Calu3 (cell line): ENCODE data around the gene MBNL3. TPM values are rescaled to one million over a fixed set of nuclear protein-coding genes. Genes with fewer than 3 reads are reported as not detected.

Experiments used
- BruUV-seq: library from RNA; stranded (reverse); fragments of 400-500 nt; replicated peaks from 2 replicates; lab custom pipeline; 2021; lab: Mats Ljungman, UMichigan
- CTCF ChIA-PET: fragments of 300-600 bp; sonication (Branson Sonifier 250); formaldehyde crosslinking; loops from one replicate; lab custom pipeline; 2022; ENCODE audit warnings: antibody characterized with exemption; lab: Charles Lee
- DNase-seq: peaks from one replicate; pipeline ENCODE4 v3.0.0; 2022
- H3K27ac Mint-ChIP-seq: one replicate; pipeline ENCODE4 v1.8.0; 2022; ENCODE audit warnings: mixed read lengths; ENCODE audit not compliant: unreplicated experiment
- H3K27me3 Mint-ChIP-seq: one replicate; pipeline ENCODE4 v1.8.0; 2022; ENCODE audit warnings: mixed read lengths; ENCODE audit not compliant: unreplicated experiment
- H3K36me3 Mint-ChIP-seq: one replicate; pipeline ENCODE4 v1.8.0; 2022; ENCODE audit warnings: mild to moderate bottlenecking, moderate library complexity, mixed read lengths; ENCODE audit not compliant: insufficient read depth, unreplicated experiment
- H3K4me1 Mint-ChIP-seq: one replicate; pipeline ENCODE4 v1.8.0; 2022; ENCODE audit warnings: mild to moderate bottlenecking, low read depth, mixed read lengths; ENCODE audit not compliant: unreplicated experiment
- H3K4me3 Mint-ChIP-seq: one replicate; pipeline ENCODE4 v1.8.0; 2022; ENCODE audit warnings: mild to moderate bottlenecking, low read depth, moderate library complexity, mixed read lengths; ENCODE audit not compliant: unreplicated experiment
- H3K9me3 Mint-ChIP-seq: one replicate; pipeline ENCODE4 v1.8.0; 2022; ENCODE audit warnings: low read depth, mixed read lengths; ENCODE audit not compliant: unreplicated experiment
- CTCF ChIP-seq: fragments of 200-600 bp; IDR thresholded peaks from one replicate; pipeline ENCODE4 v1.8.0; 2022; ENCODE audit warnings: antibody characterized with exemption; ENCODE audit not compliant: unreplicated experiment
- intact Hi-C: fragments of 100-400 bp; cut with micrococcal nuclease; formaldehyde crosslinking; loops from one replicate; pipeline ENCODE4 v1.10.0; 2022; ENCODE audit not compliant: unreplicated experiment
- total RNA-seq: library from RNA; stranded (reverse); gene quantifications from 2 replicates; pipeline ENCODE4 v1.2.3, GENCODE V29; 2022

MBNL3 gene
- total RNA-seq, 1 experiment from 2014 or later, result 18.9 TPM

- no TSS peak for BruUV-seq
- H3K27me3 Mint-ChIP-seq, result no peaks in the 10 kb centered on the region
- H3K4me3 Mint-ChIP-seq, result no peak overlapping the region
- intact Hi-C loops, result no loop called here
- no peaks in the 10 kb centered on the region for H3K36me3 Mint-ChIP-seq
- no peak for DNase-seq
- TF ChIP-seq CTCF, result no peak
- no peaks in the 10 kb centered on the region for H3K4me1 Mint-ChIP-seq
- no peak overlapping the region for H3K27ac Mint-ChIP-seq
- CTCF ChIA-PET, result no interaction called here
- no peaks in the 10 kb centered on the region for H3K9me3 Mint-ChIP-seq
Measured at GRCh38 chrX:132389480-132389879, 99.4 kb downstream of the MBNL3 start.

- CTCF ChIA-PET, result no interaction called here
- no peaks in the 10 kb centered on the region for H3K36me3 Mint-ChIP-seq
- TF ChIP-seq CTCF, result no peak
- H3K27ac Mint-ChIP-seq, result no peak overlapping the region
- no peaks in the 10 kb centered on the region for H3K4me1 Mint-ChIP-seq
- intact Hi-C loops, result no loop called here
- no peak for DNase-seq
- BruUV-seq, result no TSS peak
- H3K4me3 Mint-ChIP-seq, result no peak overlapping the region
- no peaks in the 10 kb centered on the region for H3K27me3 Mint-ChIP-seq
- no peaks in the 10 kb centered on the region for H3K9me3 Mint-ChIP-seq
Measured at GRCh38 chrX:132388371-132388770, 100.5 kb downstream of the MBNL3 start.

GRCh38 chrX:132384301-132384700, 104.5 kb downstream of the MBNL3 start:
- Mint-ChIP-seq H3K9me3 (no peaks in the 10 kb centered on the region), H3K27ac (no peak overlapping the region), H3K27me3 (no peaks in the 10 kb centered on the region), H3K4me3 (no peak overlapping the region), H3K36me3 (no peaks in the 10 kb centered on the region), H3K4me1 (no peaks in the 10 kb centered on the region)
- CTCF ChIA-PET, result interaction anchor here (0.7 kb wide), 1 partner anchor 1713 kb away, joined by 3 read pairs; no protein-coding TSS in a partner anchor
- DNase-seq, result no peak
- no TSS peak for BruUV-seq
- TF ChIP-seq CTCF, result no peak
- intact Hi-C loops, result no loop called here

GRCh38 chrX:132382068-132382467, 106.8 kb downstream of the MBNL3 start:
- Mint-ChIP-seq H3K9me3 (no peaks in the 10 kb centered on the region), H3K27ac (no peak overlapping the region), H3K4me3 (no peak overlapping the region), H3K36me3 (no peaks in the 10 kb centered on the region), H3K27me3 (no peaks in the 10 kb centered on the region), H3K4me1 (no peaks in the 10 kb centered on the region)
- no peak for TF ChIP-seq CTCF
- intact Hi-C loops, result no loop called here
- no peak for DNase-seq
- CTCF ChIA-PET, result no interaction called here
- no TSS peak for BruUV-seq
